Neural progenitor cell (in vitro differentiated cells): Measurements from ENCODE around the gene NRK. TPM values are rescaled to one million over a fixed set of nuclear protein-coding genes. Genes with fewer than 3 reads are reported as not detected.
A peak's percentile ranks its signal among the peaks of the same experiment; 100 is the strongest.

Experiments
- DNase-seq: peaks from one replicate; pipeline ENCODE4 v3.0.0-alpha.2; 2016; ENCODE audit warnings: low spot score
- H2AFZ ChIP-seq: fragments of 200-600 bp; sonication (generic); replicated peaks from 2 replicates; pipeline ENCODE4 v1.6.1; 2016; ENCODE audit warnings: antibody characterized with exemption
- H3F3A ChIP-seq: fragments of 200-600 bp; sonication (generic); 2 replicates; pipeline ENCODE4 v1.6.1; 2016; ENCODE audit warnings: antibody characterized with exemption, low read depth
- H3K27ac ChIP-seq: fragments of 200-600 bp; sonication (generic); 2 replicates; pipeline ENCODE4 v1.5.1; 2016; ENCODE audit warnings: mild to moderate bottlenecking
- H3K27me3 ChIP-seq: fragments of 200-600 bp; sonication (generic); 2 replicates; pipeline ENCODE4 v1.6.1; 2016; ENCODE audit warnings: mild to moderate bottlenecking, moderate library complexity
- H3K36me3 ChIP-seq: fragments of 200-600 bp; sonication (generic); 2 replicates; pipeline ENCODE4 v1.5.1; 2016
- H3K4me1 ChIP-seq: fragments of 200-600 bp; sonication (generic); 2 replicates; pipeline ENCODE4 v1.6.1; 2016; ENCODE audit warnings: mixed run types
- H3K4me2 ChIP-seq: fragments of 200-600 bp; sonication (generic); 2 replicates; pipeline ENCODE4 v1.6.1; 2016
- H3K4me3 ChIP-seq: fragments of 200-600 bp; sonication (generic); 2 replicates; pipeline ENCODE4 v1.5.1; 2016
- H3K79me2 ChIP-seq: fragments of 200-600 bp; sonication (generic); 2 replicates; pipeline ENCODE4 v1.6.1; 2016; ENCODE audit warnings: low read depth
- H3K9ac ChIP-seq: fragments of 200-600 bp; sonication (generic); 2 replicates; pipeline ENCODE4 v1.6.1; 2016
- H3K9me3 ChIP-seq: fragments of 200-600 bp; sonication (generic); 2 replicates; pipeline ENCODE4 v1.5.1; 2016; ENCODE audit warnings: low read depth
- H4K20me1 ChIP-seq: fragments of 200-600 bp; sonication (generic); 2 replicates; pipeline ENCODE4 v1.6.1; 2016; ENCODE audit warnings: low read depth
- H3K27ac Mint-ChIP-seq: 3 replicates; pipeline ENCODE4 v1.8.0; 2021; ENCODE audit warnings: mixed read lengths
- H3K27me3 Mint-ChIP-seq: 2 replicates; pipeline ENCODE4 v1.8.0; 2022; ENCODE audit warnings: low read depth, mild to moderate bottlenecking, inconsistent platforms, moderate library complexity, mixed read lengths; ENCODE audit not compliant: insufficient read depth
- H3K36me3 Mint-ChIP-seq: 3 replicates; pipeline ENCODE4 v1.8.0; 2021; ENCODE audit warnings: mixed read lengths
- H3K4me1 Mint-ChIP-seq: 3 replicates; pipeline ENCODE4 v1.8.0; 2021; ENCODE audit warnings: mixed read lengths
- H3K4me3 Mint-ChIP-seq: 3 replicates; pipeline ENCODE4 v1.8.0; 2021; ENCODE audit warnings: mild to moderate bottlenecking, moderate library complexity, mixed read lengths
- H3K9me3 Mint-ChIP-seq: 3 replicates; pipeline ENCODE4 v1.8.0; 2020; ENCODE audit warnings: mixed read lengths
- EZH2 ChIP-seq: fragments of 200-600 bp; sonication (generic); IDR thresholded peaks from 2 replicates; pipeline ENCODE4 v1.6.1; 2017; ENCODE audit warnings: antibody characterized with exemption, mild to moderate bottlenecking, moderate library complexity
- EZH2phosphoT487 ChIP-seq: fragments of 200-600 bp; sonication (generic); IDR thresholded peaks from 2 replicates; pipeline ENCODE4 v1.6.1; 2017; ENCODE audit warnings: antibody characterized with exemption
- total RNA-seq: library from RNA; depleted of rRNA; stranded (reverse); fragments of >200 nt; gene quantifications from 2 replicates; pipeline ENCODE4 v1.2.3, GENCODE V29; 2015; ENCODE audit warnings: low replicate concordance
- TF ChIP-seq, protein P1 (sequence below): fragments of 200-600 bp; sonication (generic); IDR thresholded peaks from 2 replicates; pipeline ENCODE4 v1.5.1; 2017; ENCODE audit warnings: antibody characterized with exemption, mild to moderate bottlenecking

The NRK gene
- total RNA-seq, 1 donor from 2014 or later = not detected

DNA sequence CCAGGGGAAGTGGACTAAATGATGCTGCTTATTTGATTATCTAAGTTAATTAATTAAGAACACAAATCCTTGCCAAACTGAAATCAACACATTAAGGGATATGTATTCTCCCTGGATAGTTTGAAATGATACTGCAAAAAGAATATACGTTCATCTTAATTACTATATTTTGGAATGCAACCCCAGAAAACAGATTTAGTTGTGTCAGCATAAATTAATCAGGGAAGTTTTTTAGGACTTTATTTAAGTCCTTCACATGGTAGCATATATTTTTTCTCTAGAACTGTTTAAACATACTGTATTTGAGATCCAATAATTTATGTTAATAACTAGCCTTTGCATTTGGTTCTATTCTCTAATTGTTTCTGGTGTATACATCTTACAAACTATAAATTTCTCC lies 52.5 kb downstream of the NRK start:
- Histone ChIP-seq H3K9me3 (no peaks in the 10 kb centered on the region), H2AFZ (no peak overlapping the region), H3K4me3 (no peak overlapping the region), H3K36me3 (no peaks in the 10 kb centered on the region), H3K4me2 (no peak overlapping the region), H3K27me3 (no peaks in the 10 kb centered on the region), H3K27ac (no peak overlapping the region), H3K79me2 (no peaks in the 10 kb centered on the region), H4K20me1 (no peaks in the 10 kb centered on the region), H3F3A (no peaks in the 10 kb centered on the region), H3K4me1 (no peaks in the 10 kb centered on the region), H3K9ac (no peak overlapping the region)
- Mint-ChIP-seq H3K27me3 (no peaks in the 10 kb centered on the region), H3K9me3 (no peaks in the 10 kb centered on the region), H3K36me3 (no peaks in the 10 kb centered on the region), H3K27ac (no peak overlapping the region), H3K4me3 (no peak overlapping the region), H3K4me1 (peaks cover 7% of the 10 kb centered on the region)
- TF ChIP-seq EZH2phosphoT487 (no peak), EZH2 (no peak)
- TF ChIP-seq, protein P1, sequence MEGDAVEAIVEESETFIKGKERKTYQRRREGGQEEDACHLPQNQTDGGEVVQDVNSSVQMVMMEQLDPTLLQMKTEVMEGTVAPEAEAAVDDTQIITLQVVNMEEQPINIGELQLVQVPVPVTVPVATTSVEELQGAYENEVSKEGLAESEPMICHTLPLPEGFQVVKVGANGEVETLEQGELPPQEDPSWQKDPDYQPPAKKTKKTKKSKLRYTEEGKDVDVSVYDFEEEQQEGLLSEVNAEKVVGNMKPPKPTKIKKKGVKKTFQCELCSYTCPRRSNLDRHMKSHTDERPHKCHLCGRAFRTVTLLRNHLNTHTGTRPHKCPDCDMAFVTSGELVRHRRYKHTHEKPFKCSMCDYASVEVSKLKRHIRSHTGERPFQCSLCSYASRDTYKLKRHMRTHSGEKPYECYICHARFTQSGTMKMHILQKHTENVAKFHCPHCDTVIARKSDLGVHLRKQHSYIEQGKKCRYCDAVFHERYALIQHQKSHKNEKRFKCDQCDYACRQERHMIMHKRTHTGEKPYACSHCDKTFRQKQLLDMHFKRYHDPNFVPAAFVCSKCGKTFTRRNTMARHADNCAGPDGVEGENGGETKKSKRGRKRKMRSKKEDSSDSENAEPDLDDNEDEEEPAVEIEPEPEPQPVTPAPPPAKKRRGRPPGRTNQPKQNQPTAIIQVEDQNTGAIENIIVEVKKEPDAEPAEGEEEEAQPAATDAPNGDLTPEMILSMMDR = no peak
- DNase-seq = no peak

GRCh38 chrX:105876658-105877057 lies 54.3 kb downstream of the NRK start:
- H3K27me3 Mint-ChIP-seq = no peaks in the 10 kb centered on the region
- no peaks in the 10 kb centered on the region for H3K9me3 Mint-ChIP-seq
- H3K27ac Mint-ChIP-seq = no peak overlapping the region
- H3K4me1 Mint-ChIP-seq = no peaks in the 10 kb centered on the region
- Histone ChIP-seq H3K9me3 (no peaks in the 10 kb centered on the region), H2AFZ (no peak overlapping the region), H3K4me2 (no peak overlapping the region), H3F3A (no peaks in the 10 kb centered on the region), H3K27ac (no peak overlapping the region), H4K20me1 (no peaks in the 10 kb centered on the region), H3K9ac (no peak overlapping the region), H3K79me2 (no peaks in the 10 kb centered on the region), H3K4me3 (no peak overlapping the region), H3K4me1 (no peaks in the 10 kb centered on the region), H3K36me3 (no peaks in the 10 kb centered on the region), H3K27me3 (no peaks in the 10 kb centered on the region)
- DNase-seq = peak; percentile 34
- no peak overlapping the region for H3K4me3 Mint-ChIP-seq
- no peaks in the 10 kb centered on the region for H3K36me3 Mint-ChIP-seq
- no peak for TF ChIP-seq EZH2
- TF ChIP-seq, protein P1 = peak; percentile 48

GRCh38 chrX:105880491-105880890 lies 58.2 kb downstream of the NRK start:
- Mint-ChIP-seq H3K36me3 (no peaks in the 10 kb centered on the region), H3K27ac (no peak overlapping the region), H3K9me3 (no peaks in the 10 kb centered on the region), H3K27me3 (no peaks in the 10 kb centered on the region), H3K4me1 (no peaks in the 10 kb centered on the region), H3K4me3 (no peak overlapping the region)
- no peak overlapping the region for H3K9ac ChIP-seq
- peaks cover 5% of the 10 kb centered on the region for H3K9me3 ChIP-seq
- no peaks in the 10 kb centered on the region for H3K27me3 ChIP-seq
- H3K4me3 ChIP-seq = no peak overlapping the region
- DNase-seq = no peak
- H3K4me2 ChIP-seq = no peak overlapping the region
- H4K20me1 ChIP-seq = no peaks in the 10 kb centered on the region
- H3K36me3 ChIP-seq = no peaks in the 10 kb centered on the region
- H3F3A ChIP-seq = no peaks in the 10 kb centered on the region
- no peak overlapping the region for H2AFZ ChIP-seq
- TF ChIP-seq EZH2phosphoT487 (no peak), EZH2 (no peak)
- TF ChIP-seq, protein P1 = no peak
- no peaks in the 10 kb centered on the region for H3K4me1 ChIP-seq
- H3K79me2 ChIP-seq = no peaks in the 10 kb centered on the region
- H3K27ac ChIP-seq = no peak overlapping the region
